ENCODE measurements around the gene BRME1.

DNA sequence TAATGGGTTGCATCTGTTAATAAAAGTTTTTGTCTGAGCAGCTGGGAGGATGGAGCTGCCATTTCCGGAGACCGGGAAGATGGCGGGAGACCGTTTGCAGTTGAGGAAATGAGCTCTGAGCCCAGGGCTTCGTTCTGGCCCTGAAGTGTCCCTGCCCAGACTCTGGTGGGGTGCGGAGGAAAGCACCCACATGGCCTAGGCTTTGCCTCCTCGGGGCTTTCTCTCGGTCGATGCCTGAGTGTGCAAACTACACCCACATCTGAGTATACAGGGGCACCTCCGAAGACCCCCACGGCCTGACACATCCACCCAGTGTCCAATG is 44.6 kb downstream of the BRME1 start:
- TF ChIP-seq ZNF513 (tag by site-specific recombination; IDR thresholded peaks at IDR 0.05): no peak
- TF ChIP-seq CTCF (tag by site-specific recombination; IDR thresholded peaks at IDR 0.05): no peak
- TF ChIP-seq REST (tag by site-specific recombination; IDR thresholded peaks at IDR 0.05): no peak
- TF ChIP-seq SP2 (tag by site-specific recombination; IDR thresholded peaks at IDR 0.05): no peak
- TF ChIP-seq ZNF311 (tag by site-specific recombination; IDR thresholded peaks at IDR 0.05; ENCODE audit: borderline replicate concordance): no peak
- no peak for TF ChIP-seq ZNF391 (tag by site-specific recombination; IDR thresholded peaks at IDR 0.05; ENCODE audit: borderline replicate concordance, low read depth)
- no peak for TF ChIP-seq ZNF600 (tag by site-specific recombination; IDR thresholded peaks at IDR 0.05)
- no peak for TF ChIP-seq KLF1 (tag by site-specific recombination; IDR thresholded peaks at IDR 0.05)

Measured in HEK293 (cell line).